Right forelimb (tissue), 1 donor: ENCODE data around the gene KCNN3.
A peak's percentile ranks its signal among the peaks of the same experiment; 100 is the strongest.
"Not testable (repeated sequence)": the region's sequence is repeated elsewhere in the genome, so short reads cannot be mapped to it uniquely, and the experiment has no call there.

Experiments used
- DNase-seq: peaks from one replicate; pipeline ENCODE4 v3.0.0-alpha.2; 2018

KCNN3 gene

DNA sequence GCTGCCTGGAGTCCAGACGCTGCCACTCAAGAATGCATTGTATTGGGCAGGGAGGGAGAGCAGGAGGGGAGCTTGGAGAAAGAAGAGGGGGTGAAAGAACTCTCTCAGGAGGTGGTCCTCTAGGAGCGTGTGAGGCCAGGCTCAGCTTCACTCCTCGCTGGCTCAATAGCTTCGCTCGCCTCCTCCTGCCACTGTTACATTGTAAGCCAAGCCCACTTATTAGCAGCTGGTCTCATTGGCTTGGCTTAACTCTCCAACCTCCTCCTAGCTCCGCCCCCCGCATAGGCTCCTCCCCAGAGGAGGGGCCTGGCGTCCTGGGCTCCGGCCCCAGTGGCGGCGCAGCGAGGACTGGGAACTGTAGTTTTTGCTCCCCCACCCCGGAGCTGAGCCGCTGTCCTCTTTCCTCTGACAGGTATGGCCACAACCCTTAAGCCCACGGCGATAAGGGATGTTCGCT lies at the start of gene KCNN3:
Gene KCNN3, minus strand, starts transcription at position 167 of the 457 bp plus-strand sequence. CDS start 317 bp downstream, outside the sequence.
- peak; percentile 94 for DNase-seq

- no peak for DNase-seq
Observed at GRCh38 chr1:154913273-154913672, 43.2 kb upstream of the KCNN3 start.

DNA sequence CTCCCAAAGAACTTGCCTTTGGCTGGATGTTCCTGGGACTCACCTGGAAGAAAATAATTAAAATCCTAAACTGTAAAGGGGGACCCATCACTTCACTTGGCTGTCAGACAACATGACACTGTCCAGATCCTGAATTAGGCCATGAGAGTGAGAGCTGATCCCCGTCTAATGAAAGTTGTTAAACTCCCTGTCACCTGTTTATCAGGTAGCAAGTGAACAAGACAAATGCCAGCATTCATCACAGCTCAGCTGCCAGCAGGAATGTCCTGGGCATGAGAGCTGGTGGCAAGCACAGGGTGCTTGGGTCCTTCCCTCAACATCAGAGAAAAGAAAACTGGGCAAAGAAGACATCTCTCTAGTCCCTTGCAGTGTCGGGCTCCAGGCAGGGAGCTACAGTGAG lies 42.7 kb upstream of the KCNN3 start:
- no peak for DNase-seq

GRCh38 chr1:154911691-154912550 lies 41.8 kb upstream of the KCNN3 start:
- no peak for DNase-seq

- DNase-seq: no peak
Observed at GRCh38 chr1:154910851-154911250, 40.8 kb upstream of the KCNN3 start.

GRCh38 chr1:154908937-154909336 lies 38.9 kb upstream of the KCNN3 start:
- no peak for DNase-seq

GRCh38 chr1:154908129-154908528 lies 38.0 kb upstream of the KCNN3 start:
- not testable (repeated sequence) for DNase-seq

DNA sequence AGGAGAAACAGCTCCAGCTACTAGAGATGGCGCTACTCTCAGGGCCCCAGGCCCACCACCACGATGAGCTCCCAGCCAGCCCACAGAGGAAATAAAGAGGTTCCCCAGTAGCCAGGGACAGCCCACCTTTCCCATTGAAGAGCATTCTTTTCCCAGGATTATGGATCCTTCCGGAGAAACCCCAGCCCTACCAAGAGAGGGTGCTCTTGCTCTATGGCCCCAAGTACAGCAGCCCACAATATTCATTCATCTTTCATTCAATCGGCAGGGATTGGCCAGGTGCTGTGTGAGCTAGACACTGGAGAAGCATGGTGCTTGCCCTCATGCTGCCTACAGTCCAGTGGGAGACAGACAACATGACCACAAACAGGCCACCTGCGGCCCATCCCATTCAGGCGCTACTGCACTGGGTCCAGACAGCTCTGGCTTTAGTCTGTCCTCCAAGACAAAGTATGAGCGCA lies 36.6 kb upstream of the KCNN3 start:
- no peak for DNase-seq

- DNase-seq: no peak
Observed at GRCh38 chr1:154902938-154903566, 33.0 kb upstream of the KCNN3 start.

DNA sequence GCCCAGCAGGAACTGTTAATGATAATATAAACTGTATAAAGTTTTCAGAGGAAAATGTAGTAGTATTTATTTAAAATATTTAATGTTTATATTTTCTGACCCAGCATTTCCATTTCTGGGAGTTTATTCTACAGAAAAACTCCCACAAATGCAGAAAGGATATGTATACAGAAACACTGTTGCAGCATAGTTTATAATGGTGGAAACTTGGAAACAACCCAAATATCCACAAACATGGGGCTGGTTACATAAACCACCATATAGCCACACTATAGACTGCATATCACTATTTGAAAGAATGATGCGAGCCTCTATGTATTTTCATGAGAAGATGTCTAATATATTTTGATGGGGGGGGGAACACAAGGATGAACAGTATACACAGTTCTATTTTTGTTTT lies 31.5 kb upstream of the KCNN3 start:
- no peak for DNase-seq

DNA sequence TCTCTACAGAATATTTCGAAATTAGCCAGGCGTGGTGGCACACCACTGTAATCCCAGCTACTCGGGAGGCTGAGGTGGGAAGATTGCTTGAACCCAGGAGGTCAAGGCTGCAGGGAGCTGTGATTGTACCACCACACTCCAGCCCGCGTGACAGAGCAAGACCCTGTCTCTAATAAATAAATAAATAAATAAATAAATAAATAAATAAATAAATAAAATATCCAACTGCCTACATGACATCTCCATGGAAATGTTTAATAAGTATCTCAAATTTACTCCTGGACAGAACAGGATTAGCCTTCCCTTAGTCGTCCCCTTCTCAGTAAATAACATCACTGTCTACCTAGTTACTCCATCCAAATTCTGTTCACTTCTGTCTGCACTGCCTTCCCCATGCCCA lies 29.0 kb upstream of the KCNN3 start:
- DNase-seq: no peak

DNA sequence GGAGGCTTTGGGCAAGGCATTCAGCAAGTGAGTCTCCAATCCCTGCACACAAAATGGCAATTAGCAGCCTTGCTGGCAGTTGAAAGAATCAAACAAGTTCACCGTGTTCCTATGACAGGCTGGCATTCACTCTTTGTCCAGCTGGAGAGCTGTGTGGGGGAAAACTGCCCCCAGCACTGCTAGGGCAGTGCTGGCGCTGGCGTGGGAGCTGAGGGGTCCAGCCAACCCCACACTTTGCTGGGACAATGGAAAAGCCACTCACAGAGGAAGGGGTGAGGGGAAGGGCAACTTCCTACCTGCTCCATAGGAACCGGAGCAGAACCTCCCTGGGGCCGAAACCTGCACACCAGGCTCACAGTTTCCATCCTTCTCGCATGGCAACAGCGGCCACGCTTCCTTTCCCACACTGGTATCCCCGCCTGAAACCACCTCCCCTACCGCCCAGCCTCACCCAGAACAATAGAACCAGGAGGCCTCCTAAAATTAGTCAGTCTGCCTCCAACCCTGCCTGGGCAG lies 26.7 kb upstream of the KCNN3 start:
- no peak for DNase-seq

- DNase-seq: no peak
Observed at GRCh38 chr1:154895798-154896197, 25.7 kb upstream of the KCNN3 start.

GRCh38 chr1:154891452-154891851 lies 21.4 kb upstream of the KCNN3 start:
- DNase-seq: no peak

DNA sequence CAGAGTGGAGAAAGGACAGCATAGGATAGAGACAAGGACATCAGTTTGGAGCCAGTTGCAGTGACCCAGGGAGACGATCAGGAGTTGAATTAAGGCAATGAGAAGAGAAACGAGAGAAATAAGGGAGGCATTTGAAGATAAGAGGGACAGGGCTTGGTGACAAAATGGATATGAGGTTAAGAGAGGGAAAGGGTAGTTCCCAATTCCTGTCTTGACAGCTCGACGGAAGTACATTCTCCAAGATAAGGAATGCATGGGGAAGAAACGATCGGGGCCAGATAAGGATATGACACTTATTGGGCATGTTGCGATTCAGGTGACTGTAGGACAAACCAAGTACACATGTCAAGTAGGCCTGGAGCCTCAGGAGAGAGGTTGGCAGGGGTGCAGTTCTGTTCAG lies 18.7 kb upstream of the KCNN3 start:
- DNase-seq: no peak

DNA sequence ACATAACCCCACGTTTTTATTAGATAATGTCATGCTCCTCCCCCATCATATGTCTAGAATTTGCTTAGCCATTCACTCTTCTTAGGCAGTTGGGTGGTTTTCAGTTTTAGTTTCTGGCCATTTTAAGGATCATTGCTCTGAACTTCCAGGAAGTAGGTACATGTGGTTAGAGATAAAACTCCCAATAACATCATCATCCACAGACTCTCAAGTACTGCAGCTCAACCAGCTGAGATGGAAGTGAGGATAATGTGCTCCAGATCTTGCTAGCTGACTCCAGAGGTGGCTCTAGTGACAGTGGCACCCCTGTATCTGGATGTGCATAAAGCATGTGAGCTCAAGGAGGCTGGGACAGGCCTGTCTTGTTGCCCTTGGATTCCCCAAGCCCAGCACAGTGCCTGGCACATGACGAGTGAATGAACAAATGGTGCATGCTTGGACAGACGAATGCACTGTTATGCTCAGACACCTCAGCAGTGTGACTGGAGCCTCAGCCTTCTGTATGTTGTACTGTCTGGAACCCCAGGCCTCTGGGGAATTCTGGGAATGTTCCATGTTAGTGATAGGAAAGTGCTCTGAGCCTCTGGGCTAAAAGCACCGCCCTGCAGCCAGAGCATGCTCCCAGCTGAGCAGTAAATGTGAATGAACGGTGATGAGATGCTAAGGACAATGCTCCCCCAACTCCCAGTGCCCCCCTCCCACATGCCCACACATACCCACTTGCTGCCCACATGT lies 16.4 kb upstream of the KCNN3 start:
- DNase-seq: no peak

- no peak for DNase-seq
Observed at GRCh38 chr1:154884869-154885701, 15.0 kb upstream of the KCNN3 start.

DNA sequence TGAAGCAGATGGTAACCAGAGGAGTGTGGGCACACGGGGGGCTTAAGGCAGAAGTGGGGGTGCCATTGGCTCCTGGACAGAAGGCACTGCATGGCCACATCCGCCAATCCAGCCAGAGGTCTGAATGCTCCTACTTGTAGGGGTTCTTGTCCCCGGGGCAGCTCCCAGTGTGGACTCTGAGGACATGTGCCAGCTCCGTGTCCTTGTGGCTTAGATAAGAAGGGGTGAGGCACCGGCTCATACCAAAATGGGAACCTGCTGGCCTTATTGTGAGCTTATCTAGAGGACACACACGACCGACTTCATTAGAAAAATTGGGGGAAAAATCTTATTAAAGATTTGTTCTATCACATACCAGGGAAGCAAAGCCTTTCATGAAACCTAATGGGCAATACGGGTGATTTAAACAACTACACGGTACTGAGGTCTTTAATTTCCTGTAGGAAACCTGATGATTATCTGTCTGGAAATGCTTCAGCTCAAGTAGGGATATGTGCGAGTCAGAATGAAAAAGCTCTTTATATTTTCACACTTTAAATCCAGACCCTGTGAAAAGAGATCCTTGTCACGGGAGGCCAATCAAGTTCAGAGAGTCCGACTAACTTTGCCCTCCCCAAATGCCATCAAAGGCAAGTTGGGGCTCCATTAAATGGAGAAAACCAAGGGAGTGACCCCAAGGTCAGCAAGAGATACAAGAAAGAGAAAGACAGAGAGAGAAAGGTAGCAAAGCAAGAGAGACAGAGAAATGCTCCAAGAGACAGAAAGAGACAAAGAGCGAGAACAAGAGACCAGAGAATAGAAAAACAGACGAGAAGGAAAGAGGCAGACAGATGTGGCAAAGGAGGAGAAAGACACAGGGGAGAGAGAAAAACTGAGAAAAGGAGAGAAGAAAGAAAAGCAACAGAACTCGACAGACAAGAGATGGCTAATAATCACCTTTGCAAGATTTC lies 14.1 kb upstream of the KCNN3 start:
- no peak for DNase-seq

DNA sequence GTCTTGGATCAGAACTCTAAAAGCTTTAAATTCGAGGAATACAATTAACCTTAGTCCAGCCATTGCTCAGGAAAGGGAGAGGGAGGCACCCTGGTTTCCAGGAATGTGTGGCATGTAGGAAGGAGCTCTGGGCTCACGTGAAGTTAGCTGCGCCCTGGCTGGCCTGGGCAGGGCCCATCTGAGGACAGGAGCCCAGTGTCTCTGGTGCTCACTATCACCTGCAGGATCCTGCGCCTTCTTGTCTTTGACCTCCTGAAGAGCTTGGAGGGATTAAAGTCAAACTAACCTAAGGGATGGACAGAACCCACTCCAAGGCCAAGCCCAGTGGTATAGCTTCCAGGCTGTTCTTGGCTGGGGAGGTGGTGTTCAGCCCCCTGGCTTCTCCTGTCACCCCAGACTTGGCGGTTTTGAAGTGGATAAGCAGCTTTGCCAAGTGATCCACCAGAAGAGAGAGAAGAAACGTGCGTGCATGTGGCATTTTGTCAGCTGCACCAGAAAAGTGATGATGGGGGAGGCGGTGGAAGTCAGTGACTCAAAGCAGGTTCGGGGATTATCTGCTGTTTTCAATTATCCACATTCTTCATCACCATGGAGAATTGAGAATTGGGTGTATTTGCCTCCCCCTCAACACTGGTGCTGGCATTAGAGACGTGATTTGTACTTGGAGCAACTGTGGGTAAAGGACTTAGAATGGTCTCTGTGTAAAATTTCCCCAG lies 11.9 kb upstream of the KCNN3 start:
- DNase-seq: no peak

DNA sequence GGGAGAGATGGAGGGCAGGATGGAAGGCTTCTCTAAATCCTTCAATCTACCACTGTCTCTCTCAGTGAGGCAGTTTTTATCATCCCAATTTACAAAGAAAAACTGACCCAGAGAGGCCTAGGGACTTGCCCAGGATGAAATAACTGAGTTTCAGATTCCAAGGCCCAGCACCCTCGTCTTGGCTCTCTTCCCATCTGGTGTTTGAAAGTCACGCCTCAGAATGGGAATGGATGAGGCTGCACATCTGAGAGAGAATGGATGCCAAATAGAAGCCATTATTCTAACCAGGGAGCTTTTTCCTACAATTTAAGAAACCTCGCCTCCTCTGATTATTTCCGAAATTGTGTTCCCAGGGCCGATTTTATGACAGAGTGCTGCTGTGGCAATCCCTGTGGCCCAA lies 10.6 kb upstream of the KCNN3 start:
- no peak for DNase-seq
